ENCODE data around the gene MPEG1.

The MPEG1 gene

DNA sequence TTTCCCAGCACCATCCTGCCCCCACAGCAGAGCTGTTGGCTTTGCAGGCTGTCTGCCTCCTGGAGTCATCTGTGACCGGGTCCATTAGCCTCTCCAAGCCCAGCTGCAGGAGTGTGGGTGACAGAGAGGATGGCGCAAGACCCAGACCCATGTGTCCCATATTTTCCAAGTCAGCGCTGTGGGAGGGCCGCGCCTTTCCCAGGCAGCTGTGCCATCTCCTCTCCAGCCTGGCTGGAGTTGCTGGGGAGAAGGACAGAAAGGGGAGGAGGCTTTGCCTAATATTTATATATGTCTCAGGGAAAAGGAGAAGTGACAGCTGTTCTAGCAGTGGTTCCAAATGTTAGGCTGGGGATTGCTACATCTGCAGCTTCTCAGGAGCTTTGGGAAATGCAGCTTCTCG, 25.1 kb downstream of the MPEG1 start:
- no peaks in the 10 kb centered on the region for H3K4me1 Mint-ChIP-seq (ENCODE audit: low read depth)

DNA sequence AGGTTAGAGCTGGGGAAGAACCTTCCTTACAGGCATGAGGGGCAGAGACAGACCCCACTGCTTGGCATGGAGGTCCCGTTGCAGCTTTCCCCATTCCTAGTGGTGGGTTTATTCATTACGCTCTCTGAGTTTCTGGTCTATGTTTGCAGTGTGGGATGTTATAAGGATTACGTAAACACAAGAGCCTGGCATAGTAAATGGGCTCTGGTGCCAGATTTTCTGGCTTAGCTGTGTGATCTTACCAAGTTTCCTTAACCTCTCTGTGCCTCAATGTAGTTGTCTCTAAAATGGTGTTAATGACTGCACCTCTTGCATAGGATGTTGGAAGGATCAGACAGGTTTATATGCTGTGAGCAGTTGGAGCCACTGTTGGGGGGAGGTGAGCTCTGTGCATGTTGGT, 25.7 kb downstream of the MPEG1 start:
- Mint-ChIP-seq H3K4me3 (no peak overlapping the region), H3K27me3 (ENCODE audit: low read depth) (peaks cover 16% of the 10 kb centered on the region), H3K36me3 (ENCODE audit: low read depth) (no peaks in the 10 kb centered on the region), H3K4me1 (ENCODE audit: low read depth) (no peaks in the 10 kb centered on the region), H3K9me3 (no peaks in the 10 kb centered on the region), H3K27ac (no peak overlapping the region)

More for the DNA sequence above, 25.1 kb downstream of the MPEG1 start:
- H3K27ac Mint-ChIP-seq = no peak overlapping the region
- no peak overlapping the region for H3K4me3 Mint-ChIP-seq
- no peaks in the 10 kb centered on the region for H3K36me3 Mint-ChIP-seq (ENCODE audit: low read depth)
- peaks cover 16% of the 10 kb centered on the region for H3K27me3 Mint-ChIP-seq (ENCODE audit: low read depth)
- H3K9me3 Mint-ChIP-seq = no peaks in the 10 kb centered on the region

DNA sequence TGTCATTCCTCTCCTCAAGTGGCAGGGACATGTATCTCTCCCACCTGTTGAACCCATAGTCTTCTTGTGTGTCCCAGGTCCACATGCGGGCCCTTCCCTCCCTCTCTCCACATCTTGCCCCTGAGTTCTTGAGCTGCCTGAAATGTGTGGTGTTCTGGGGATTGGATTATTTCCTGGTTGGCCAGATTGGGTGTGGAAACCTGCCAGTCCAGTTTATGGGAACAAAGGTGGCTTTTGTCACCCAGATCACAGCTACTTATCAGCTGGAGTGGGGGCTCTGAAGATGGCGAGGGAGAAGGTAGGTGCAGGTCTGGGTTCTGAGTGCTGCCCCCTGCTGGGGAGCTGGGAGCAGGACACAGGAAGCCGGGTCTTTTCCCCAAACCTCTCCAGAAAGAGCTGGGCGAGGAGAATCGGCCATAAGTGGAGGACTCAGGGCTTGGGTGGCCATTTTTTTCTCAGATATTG, 26.6 kb downstream of the MPEG1 start:
- Mint-ChIP-seq H3K27me3 (ENCODE audit: low read depth) (peaks cover 15% of the 10 kb centered on the region), H3K4me1 (ENCODE audit: low read depth) (no peaks in the 10 kb centered on the region), H3K9me3 (no peaks in the 10 kb centered on the region), H3K4me3 (no peak overlapping the region), H3K27ac (no peak overlapping the region), H3K36me3 (ENCODE audit: low read depth) (no peaks in the 10 kb centered on the region)

DNA sequence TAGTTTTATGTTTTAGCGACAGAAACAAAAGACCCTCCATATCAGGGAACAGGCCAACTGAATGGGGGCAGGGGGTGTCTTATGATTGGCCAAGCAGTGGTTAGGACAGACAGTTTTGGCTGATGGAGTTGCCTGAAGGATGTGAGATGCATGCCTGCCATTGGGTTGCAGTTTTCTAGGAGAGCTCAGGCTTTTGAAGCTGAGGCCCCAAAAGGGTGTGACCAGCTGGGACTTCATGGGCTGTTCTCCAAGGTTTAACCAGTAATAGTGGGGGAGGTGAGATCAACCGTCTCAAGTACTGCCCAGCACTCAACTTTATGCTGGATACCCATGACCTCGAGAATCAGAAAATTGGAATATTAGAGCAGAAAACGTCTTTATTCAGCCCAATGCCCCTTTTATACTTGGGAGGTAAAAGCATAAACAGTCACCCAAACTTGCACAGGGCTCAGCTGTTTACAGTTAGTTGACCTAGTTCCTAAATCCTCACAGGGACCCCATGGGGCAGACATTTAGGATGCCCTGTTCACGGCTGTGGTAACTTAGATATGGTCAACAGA, 27.3 kb downstream of the MPEG1 start:
- H3K36me3 Mint-ChIP-seq (ENCODE audit: low read depth) = no peaks in the 10 kb centered on the region
- no peaks in the 10 kb centered on the region for H3K4me1 Mint-ChIP-seq (ENCODE audit: low read depth)
- no peak overlapping the region for H3K4me3 Mint-ChIP-seq
- no peaks in the 10 kb centered on the region for H3K9me3 Mint-ChIP-seq
- H3K27ac Mint-ChIP-seq = no peak overlapping the region
- H3K27me3 Mint-ChIP-seq (ENCODE audit: low read depth) = peaks cover 11% of the 10 kb centered on the region

DNA sequence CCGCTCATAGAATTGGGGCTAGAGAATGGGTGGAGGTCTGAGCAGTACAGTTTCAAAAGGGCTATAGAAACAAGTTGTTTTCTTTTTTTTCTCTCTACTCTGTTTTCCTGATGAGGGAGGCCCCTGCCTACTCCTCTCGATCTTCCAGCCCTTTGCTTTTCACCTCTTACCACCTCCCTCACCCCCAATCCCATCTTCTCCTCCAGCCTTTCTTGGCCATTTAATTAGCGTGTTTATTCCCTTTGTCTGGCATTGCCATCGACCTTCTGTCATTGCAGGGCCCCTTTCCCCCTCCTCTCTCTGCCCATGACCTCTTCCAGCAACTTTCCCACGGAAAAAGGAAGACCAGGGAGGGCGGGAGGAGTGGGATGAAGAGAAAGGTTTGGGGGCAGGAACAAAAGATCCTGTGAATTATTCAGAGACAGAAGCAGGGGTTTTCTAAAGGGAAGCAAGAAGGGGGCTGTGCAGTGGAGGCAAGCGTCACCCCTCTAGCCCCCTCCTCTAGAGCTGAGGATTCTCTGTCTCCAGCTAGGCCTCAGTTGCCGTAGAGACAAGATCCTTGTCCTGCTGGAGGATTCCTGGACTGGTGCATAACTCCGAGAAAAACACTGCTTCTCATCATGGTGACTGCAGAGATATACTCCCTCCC, 27.9 kb downstream of the MPEG1 start:
- no peak overlapping the region for H3K4me3 Mint-ChIP-seq
- no peaks in the 10 kb centered on the region for H3K36me3 Mint-ChIP-seq (ENCODE audit: low read depth)
- H3K27ac Mint-ChIP-seq = no peak overlapping the region
- H3K9me3 Mint-ChIP-seq = peaks cover 1% of the 10 kb centered on the region
- peaks cover 11% of the 10 kb centered on the region for H3K27me3 Mint-ChIP-seq (ENCODE audit: low read depth)
- H3K4me1 Mint-ChIP-seq (ENCODE audit: low read depth) = no peaks in the 10 kb centered on the region

DNA sequence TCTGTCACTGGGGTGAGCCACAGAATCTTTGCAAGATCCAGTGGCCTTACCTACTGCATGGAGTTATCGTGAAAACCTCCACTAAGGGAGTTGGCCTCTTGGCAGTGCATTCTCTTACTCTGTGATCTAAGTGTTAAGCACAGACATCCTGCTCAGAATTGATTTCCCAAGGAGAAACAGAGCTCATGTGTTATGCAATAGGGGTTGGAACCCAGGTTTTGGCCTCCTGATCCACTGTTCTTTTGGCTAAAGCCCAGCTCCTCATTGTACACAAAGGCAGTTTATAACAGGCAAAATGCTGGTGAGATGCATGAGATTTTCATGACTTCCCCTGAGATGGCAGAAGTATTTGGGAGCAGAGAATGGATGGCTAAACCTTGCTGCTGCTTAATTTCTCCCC, 29.0 kb downstream of the MPEG1 start:
- H3K9me3 Mint-ChIP-seq = peaks cover 7% of the 10 kb centered on the region
- no peaks in the 10 kb centered on the region for H3K4me1 Mint-ChIP-seq (ENCODE audit: low read depth)
- H3K27ac Mint-ChIP-seq = no peak overlapping the region
- no peaks in the 10 kb centered on the region for H3K36me3 Mint-ChIP-seq (ENCODE audit: low read depth)
- H3K27me3 Mint-ChIP-seq (ENCODE audit: low read depth) = peaks cover 18% of the 10 kb centered on the region
- H3K4me3 Mint-ChIP-seq = no peak overlapping the region

DNA sequence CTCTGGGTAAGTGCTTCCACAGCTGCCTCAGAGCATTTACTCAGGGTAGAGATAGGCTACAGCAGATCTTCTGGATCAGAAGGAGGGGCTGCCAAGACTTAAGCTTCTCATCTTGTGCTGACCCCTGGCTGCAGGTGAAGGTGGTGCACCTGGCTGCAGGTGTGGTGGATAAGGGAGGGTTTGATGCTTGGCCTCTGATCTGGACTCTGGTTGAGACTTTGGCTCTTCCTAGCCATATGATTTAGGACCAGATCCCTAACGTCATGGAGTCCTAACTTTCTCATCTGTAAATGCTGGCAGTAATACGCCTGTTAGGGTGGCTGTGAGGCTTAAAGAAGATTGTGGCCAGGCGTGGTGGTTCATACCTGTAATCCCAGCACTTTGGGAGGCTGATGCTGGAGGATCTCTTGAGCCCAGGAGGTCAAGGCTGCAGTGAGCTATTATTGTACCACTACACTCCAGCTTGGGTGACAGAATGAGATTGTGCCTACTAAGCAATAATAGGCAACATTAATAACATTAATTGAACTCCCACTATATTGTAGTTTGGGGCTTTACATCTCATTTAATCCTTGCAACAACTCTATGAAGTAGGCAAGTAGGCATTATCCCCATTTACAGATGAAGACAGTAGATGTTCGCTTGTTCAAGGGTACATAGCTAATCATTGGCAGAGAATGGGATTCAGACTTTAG, 30.1 kb downstream of the MPEG1 start:
- no peak overlapping the region for H3K27ac Mint-ChIP-seq
- H3K27me3 Mint-ChIP-seq (ENCODE audit: low read depth) = peaks cover 19% of the 10 kb centered on the region
- H3K36me3 Mint-ChIP-seq (ENCODE audit: low read depth) = no peaks in the 10 kb centered on the region
- H3K4me1 Mint-ChIP-seq (ENCODE audit: low read depth) = no peaks in the 10 kb centered on the region
- H3K9me3 Mint-ChIP-seq = peaks cover 7% of the 10 kb centered on the region
- no peak overlapping the region for H3K4me3 Mint-ChIP-seq

DNA sequence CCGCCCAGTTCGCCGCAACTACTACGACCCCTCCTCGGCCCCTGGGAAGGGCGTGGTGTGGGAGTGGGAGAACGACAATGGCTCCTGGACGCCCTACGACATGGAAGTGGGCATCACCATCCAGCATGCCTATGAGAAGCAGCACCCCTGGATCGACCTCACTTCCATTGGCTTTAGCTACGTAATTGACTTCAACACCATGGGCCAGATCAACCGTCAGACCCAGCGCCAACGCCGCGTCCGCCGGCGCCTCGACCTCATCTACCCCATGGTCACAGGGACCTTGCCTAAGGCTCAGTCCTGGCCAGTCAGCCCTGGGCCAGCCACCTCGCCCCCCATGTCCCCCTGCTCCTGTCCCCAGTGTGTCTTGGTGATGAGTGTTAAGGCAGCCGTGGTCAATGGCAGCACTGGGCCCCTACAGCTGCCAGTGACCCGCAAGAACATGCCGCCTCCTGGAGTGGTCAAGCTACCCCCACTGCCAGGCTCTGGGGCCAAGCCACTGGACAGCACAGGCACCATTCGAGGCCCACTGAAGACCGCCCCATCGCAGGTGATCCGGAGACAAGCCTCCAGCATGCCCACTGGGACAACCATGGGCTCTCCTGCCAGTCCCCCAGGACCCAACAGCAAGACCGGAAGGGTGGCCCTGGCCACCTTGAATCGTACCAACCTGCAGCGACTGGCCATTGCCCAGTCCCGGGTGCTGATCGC, 30.8 kb downstream of the MPEG1 start:
- peaks cover 26% of the 10 kb centered on the region for H3K27me3 Mint-ChIP-seq (ENCODE audit: low read depth)
- no peaks in the 10 kb centered on the region for H3K4me1 Mint-ChIP-seq (ENCODE audit: low read depth)
- H3K36me3 Mint-ChIP-seq (ENCODE audit: low read depth) = no peaks in the 10 kb centered on the region
- no peak overlapping the region for H3K4me3 Mint-ChIP-seq
- no peak overlapping the region for H3K27ac Mint-ChIP-seq
- peaks cover 7% of the 10 kb centered on the region for H3K9me3 Mint-ChIP-seq

DNA sequence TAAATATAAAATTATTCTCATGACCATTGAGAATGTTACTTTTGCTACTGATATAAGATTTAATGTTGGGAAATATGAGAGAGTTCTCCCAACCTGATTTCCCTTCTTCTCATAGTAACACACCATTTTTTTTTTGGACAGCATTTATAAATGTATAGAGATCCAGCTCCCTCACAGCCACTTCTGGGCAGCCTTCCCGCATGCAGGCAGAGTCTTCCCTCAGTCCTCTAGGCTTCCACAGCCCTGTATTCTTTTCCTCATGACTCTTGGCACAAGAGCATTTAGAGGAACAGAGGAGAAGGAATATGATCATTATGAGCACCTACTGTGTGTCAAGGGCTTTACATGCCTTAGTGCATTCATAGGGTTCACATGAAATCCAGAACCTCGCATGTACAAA, 31.8 kb downstream of the MPEG1 start:
- H3K4me3 Mint-ChIP-seq = no peak overlapping the region
- peaks cover 29% of the 10 kb centered on the region for H3K27me3 Mint-ChIP-seq (ENCODE audit: low read depth)
- H3K27ac Mint-ChIP-seq = no peak overlapping the region
- peaks cover 7% of the 10 kb centered on the region for H3K9me3 Mint-ChIP-seq
- no peaks in the 10 kb centered on the region for H3K36me3 Mint-ChIP-seq (ENCODE audit: low read depth)
- H3K4me1 Mint-ChIP-seq (ENCODE audit: low read depth) = no peaks in the 10 kb centered on the region

DNA sequence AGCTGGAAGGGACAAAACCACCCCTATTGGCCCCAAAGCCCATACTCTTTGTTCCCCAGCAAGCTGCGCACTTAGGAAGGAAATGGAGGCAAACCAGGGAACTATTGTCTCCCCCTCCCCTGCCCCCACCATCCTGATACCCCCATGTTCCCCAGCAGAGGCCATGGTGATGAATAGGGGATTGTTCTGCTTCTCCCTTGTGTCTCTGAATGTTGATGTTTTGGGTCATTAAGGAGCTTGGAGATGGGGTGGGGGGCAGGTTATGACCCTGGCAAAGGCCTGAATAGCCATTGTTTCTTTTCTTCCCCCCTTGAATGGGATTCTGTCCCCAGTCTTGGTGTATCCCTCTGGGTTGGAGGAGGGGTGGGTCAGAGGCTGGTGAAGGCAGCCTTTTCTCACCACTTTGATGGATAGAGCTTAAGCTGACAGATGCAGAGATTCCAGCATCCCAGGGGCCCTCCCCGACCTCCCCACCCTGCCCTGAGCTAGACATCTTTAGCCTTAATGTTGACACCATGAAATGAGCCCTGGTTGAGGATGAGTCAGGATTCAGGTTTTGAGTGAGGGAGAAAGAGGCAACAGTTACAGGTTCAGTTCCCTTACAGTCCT, 32.5 kb downstream of the MPEG1 start:
- no peak overlapping the region for H3K27ac Mint-ChIP-seq
- no peaks in the 10 kb centered on the region for H3K36me3 Mint-ChIP-seq (ENCODE audit: low read depth)
- H3K9me3 Mint-ChIP-seq = peaks cover 7% of the 10 kb centered on the region
- H3K27me3 Mint-ChIP-seq (ENCODE audit: low read depth) = peaks cover 34% of the 10 kb centered on the region
- H3K4me3 Mint-ChIP-seq = no peak overlapping the region
- no peaks in the 10 kb centered on the region for H3K4me1 Mint-ChIP-seq (ENCODE audit: low read depth)

DNA sequence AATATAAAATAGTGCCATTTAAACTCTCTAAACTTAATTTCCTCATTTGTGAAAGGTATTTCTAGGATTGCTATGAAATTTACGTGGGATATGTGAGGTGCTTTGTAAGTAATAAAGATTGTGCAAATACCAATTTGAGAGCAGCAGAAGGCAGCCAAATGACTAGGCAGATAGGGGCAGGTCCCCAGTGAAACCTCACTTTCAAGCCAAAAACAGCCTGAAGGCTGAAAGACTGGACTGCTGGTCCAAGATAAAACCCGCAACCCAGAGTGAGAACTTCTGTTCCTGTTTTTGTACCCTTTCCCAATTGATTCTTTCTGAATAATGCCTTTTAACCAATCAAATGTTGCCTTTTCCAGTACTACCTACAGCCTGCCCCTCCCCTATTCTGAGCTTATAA, 33.6 kb downstream of the MPEG1 start:
- no peak overlapping the region for H3K4me3 Mint-ChIP-seq
- peaks cover 40% of the 10 kb centered on the region for H3K27me3 Mint-ChIP-seq (ENCODE audit: low read depth)
- no peaks in the 10 kb centered on the region for H3K4me1 Mint-ChIP-seq (ENCODE audit: low read depth)
- no peaks in the 10 kb centered on the region for H3K36me3 Mint-ChIP-seq (ENCODE audit: low read depth)
- H3K27ac Mint-ChIP-seq = no peak overlapping the region
- peaks cover 7% of the 10 kb centered on the region for H3K9me3 Mint-ChIP-seq

DNA sequence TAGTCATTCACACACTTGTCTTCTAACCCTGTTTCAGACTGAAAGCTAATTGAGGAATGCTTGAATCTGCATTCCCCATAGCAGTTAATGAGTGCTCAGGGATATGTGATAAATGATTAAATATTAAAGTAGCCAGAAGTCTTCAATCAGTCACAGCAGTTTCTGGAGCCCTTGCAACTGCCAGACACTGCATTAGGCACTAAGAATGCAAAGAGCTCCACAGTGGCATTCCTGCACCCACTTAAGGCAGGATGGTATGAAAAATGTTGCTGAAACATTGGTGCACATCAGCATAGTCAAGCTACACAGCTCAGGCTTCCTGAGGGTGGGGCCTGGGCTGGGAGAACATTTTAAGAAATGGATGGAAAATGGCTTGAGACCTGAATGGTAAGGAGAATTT, 34.3 kb downstream of the MPEG1 start:
- Mint-ChIP-seq H3K4me1 (ENCODE audit: low read depth) (no peaks in the 10 kb centered on the region), H3K4me3 (no peak overlapping the region), H3K9me3 (peaks cover 7% of the 10 kb centered on the region), H3K27me3 (ENCODE audit: low read depth) (peaks cover 48% of the 10 kb centered on the region), H3K36me3 (ENCODE audit: low read depth) (no peaks in the 10 kb centered on the region), H3K27ac (no peak overlapping the region)

DNA sequence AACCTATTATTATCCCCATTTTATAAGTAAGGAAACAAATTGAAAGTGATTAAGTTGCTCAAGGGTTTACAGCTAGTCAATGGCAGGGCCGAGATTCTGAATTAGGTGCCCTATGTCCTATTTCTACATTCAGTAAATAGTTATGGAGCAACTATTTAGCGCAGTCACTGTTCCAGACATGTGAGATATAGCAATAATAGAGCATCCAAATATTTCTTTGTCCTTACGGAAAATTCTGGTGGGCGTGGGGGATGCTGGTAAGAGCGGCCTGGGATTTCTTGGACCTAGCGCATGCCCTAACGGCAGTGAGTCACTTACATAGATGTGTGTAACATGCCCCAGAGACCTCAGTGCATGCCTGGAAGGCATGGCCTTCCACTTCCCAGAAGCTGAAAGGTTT, 36.4 kb downstream of the MPEG1 start:
- Mint-ChIP-seq H3K27ac (no peak overlapping the region), H3K36me3 (ENCODE audit: low read depth) (no peaks in the 10 kb centered on the region), H3K9me3 (peaks cover 7% of the 10 kb centered on the region), H3K4me3 (no peak overlapping the region), H3K4me1 (ENCODE audit: low read depth) (peaks cover 7% of the 10 kb centered on the region), H3K27me3 (ENCODE audit: low read depth) (peaks cover 56% of the 10 kb centered on the region)

DNA sequence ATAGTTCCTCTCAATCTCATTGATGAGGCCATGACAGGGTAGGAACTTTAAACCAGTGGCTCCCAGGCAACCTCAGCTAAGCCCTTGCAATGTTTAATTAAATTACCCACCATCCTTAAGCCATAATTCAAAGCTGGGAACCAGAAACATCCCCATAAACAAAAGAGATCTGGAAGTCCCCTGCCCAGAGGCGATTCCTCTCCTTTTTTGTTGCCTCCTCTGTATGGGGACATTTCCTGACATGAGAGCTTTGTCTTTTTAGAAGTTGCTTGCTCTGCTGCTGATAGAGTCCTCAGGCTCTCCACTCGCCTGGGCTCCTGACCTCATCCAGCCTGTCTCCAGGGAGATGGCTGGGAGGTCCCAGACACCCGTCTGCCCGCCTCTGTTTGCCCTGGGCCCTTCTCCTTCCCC, 37.6 kb downstream of the MPEG1 start:
- H3K36me3 Mint-ChIP-seq (ENCODE audit: low read depth) = no peaks in the 10 kb centered on the region
- no peak overlapping the region for H3K27ac Mint-ChIP-seq
- H3K27me3 Mint-ChIP-seq (ENCODE audit: low read depth) = peaks cover 56% of the 10 kb centered on the region
- H3K4me1 Mint-ChIP-seq (ENCODE audit: low read depth) = peaks cover 7% of the 10 kb centered on the region
- no peak overlapping the region for H3K4me3 Mint-ChIP-seq
- peaks cover 7% of the 10 kb centered on the region for H3K9me3 Mint-ChIP-seq
